GM12892 (cell line): ENCODE data around the gene MRE11.
"Not testable (repeated sequence)": the region's sequence is repeated elsewhere in the genome, so short reads cannot be mapped to it uniquely, and the experiment has no call there.

Experiments used
- DNase-seq: peaks from one replicate; pipeline ENCODE4 v3.0.0; 2011; ENCODE audit not compliant: insufficient read length
- FAIRE-seq: peaks from 2 replicates; lab custom pipeline; 2011; peaks lifted over from hg19 to GRCh38; lab: Jason Lieb, UNC
- POLR2A ChIP-seq: IDR thresholded peaks from 2 replicates; pipeline ENCODE4 v1.6.1; 2011; ENCODE audit warnings: low read depth, low read length, control low read depth
- POLR2AphosphoS5 ChIP-seq: IDR thresholded peaks from 2 replicates; pipeline ENCODE4 v1.6.1; 2011; ENCODE audit warnings: low read depth, low read length, control low read depth
- TAF1 ChIP-seq: IDR thresholded peaks from 2 replicates; pipeline ENCODE4 v1.6.1; 2011; ENCODE audit warnings: low read depth, mild to moderate bottlenecking, control low read depth, low read length, borderline replicate concordance

The MRE11 gene

GRCh38 chr11:94525546-94526324 is 32.1 kb upstream of the MRE11 start:
- DNase-seq (no peak), FAIRE-seq (no peak)
- TF ChIP-seq TAF1: no peak
- TF ChIP-seq POLR2A: no peak
- no peak for TF ChIP-seq POLR2AphosphoS5

DNA sequence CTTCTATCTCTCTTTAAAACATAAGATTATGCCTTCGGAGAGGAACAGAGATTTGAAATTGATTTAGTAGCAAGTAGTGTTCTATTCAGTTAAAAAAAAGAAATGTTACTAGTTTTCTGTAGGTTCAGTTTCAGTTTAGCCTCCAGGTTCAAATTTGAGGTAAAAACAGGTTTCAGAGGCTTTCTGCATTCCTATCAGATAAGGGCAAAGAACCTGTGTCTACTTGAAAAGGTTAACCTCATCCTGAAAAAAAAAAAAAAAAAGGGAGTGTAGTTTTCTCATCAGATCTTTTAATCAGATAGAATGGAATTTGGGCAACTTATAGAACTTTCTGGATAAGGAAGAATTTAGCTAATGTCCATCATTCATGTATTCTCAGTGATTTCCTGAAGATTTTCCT is 30.7 kb upstream of the MRE11 start:
- FAIRE-seq: no peak
- TF ChIP-seq TAF1: no peak
- no peak for TF ChIP-seq POLR2A
- no peak for TF ChIP-seq POLR2AphosphoS5
- no peak for DNase-seq

GRCh38 chr11:94521684-94522083 is 28.0 kb upstream of the MRE11 start:
- TF ChIP-seq TAF1: no peak
- TF ChIP-seq POLR2AphosphoS5: no peak
- TF ChIP-seq POLR2A: no peak
- FAIRE-seq (peak; percentile 84), DNase-seq (no peak)

DNA sequence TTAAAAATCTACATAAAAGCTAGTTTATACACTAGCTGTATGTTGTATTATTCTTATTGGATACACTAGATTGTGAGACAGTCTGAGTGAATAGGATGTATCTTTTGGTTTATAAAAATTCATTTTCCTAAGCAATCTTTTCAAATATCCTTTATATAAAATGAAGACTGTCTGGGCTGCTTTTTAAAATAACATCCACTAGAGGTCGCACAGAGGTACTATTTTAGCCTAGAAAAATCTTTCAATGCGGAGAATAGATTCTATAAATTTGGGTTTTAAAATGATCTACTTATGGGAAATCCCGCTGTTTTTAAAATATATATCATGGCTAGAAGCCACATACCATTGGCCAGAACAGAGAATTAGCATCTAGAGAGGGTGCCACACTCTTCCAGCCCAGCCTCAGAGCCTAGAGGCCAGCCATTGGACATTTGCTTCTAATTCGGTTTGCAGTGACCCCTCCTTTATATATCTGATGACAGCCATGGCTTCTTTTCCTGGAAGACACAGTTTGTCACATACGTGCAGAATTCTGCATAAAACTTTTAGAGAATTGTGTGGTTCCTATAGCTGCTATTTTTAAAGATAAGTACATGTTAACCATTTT is 25.9 kb upstream of the MRE11 start:
- FAIRE-seq (peak; percentile 27), DNase-seq (no peak)
- TF ChIP-seq TAF1: no peak
- no peak for TF ChIP-seq POLR2AphosphoS5
- no peak for TF ChIP-seq POLR2A

DNA sequence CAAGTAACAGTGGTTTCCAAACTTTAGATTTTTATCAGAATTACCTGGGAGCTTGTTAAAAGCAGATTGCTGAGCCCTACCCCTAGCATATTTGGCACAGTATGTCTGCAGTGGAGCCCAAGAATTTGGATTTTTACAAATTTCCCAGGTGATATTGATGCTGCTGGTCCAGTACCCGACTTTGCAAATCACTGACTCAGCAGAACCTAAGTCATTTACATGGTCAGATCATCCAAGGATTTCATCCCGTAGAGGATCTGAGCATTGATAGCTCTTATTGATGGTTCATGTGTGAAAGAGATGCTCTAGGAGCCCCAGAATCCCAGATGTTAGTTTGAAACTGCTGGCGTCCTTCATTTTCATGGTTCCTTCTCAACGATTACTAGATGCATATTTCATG is 24.7 kb upstream of the MRE11 start:
- TF ChIP-seq POLR2A (no peak), POLR2AphosphoS5 (no peak), TAF1 (no peak)
- no peak for DNase-seq
- FAIRE-seq: no peak

DNA sequence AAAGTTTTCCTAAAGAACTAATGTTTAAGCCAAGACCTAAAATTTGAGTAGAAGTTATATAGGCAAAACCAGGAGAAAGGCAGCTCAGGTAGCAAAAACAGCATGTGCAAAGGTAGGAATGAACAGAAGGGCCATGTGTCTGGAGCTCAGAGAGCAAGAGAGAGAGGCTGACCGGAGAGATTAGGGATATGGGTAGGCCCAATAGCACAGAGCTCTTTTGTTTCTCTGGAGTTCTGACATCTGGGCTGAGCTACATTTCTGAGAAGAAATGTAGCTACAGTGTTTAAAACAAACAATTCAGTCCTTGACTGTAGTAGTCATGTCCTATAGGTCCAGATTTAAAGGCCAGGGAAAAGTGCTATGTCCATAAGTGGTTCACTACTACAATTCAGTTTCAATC is 23.1 kb upstream of the MRE11 start:
- no peak for FAIRE-seq
- TF ChIP-seq POLR2A: no peak
- TF ChIP-seq POLR2AphosphoS5: no peak
- TF ChIP-seq TAF1: no peak
- no peak for DNase-seq

DNA sequence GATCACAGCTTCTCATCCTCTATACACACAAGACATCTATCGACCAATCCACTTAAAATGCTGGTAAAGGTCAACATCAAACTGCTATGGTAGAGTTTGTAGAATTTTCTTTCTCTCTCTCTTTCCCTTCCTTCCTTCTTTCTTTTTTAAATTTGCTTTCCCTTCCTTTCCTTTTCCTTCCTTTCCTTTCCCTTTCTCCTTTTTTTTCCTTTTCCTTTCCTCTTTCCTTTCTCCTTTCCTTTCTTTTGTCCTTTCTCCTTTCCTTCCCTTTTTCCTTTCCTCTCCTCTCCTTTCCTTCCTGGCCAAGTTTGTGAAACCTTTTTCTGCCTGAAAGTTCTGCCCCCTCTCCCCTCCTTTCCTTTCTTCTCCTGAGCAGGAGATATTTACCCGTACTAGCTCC is 21.8 kb upstream of the MRE11 start:
- no peak for TF ChIP-seq TAF1
- no peak for FAIRE-seq

DNA sequence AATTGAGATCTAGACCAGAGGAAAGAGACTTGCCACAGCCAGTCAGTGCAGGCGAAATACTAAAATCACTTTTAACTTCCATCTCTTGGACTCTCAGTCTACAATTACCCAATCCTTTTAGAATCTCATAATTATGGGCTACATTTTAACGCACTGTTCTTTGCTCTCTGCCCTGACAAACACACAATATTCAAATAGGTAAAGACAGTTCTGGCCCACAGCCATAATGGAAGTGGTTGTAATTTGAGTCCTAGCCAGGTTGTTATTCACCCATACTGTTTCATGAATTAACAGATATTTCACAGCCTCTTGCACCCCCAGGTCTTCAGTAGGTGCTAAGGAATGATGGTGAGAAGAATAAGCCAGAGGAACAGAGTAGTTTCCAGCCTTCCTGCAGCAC is 19.4 kb upstream of the MRE11 start:
- no peak for FAIRE-seq
- DNase-seq: no peak
- TF ChIP-seq POLR2A: no peak
- TF ChIP-seq TAF1: no peak
- no peak for TF ChIP-seq POLR2AphosphoS5

More for the DNA sequence above, 21.8 kb upstream of the MRE11 start:
- DNase-seq: no peak

- FAIRE-seq (no peak), DNase-seq (peak; percentile 23)
- TF ChIP-seq POLR2A (no peak), TAF1 (no peak), POLR2AphosphoS5 (no peak)
These were observed 18.5 kb upstream of the MRE11 start, which contains the start of gene C11orf97 for GRCh38 chr11:94511932-94512781. C11orf97 (plus strand) TSS chr11:94512461; CDS start chr11:94512529, 68 bp downstream.

DNA sequence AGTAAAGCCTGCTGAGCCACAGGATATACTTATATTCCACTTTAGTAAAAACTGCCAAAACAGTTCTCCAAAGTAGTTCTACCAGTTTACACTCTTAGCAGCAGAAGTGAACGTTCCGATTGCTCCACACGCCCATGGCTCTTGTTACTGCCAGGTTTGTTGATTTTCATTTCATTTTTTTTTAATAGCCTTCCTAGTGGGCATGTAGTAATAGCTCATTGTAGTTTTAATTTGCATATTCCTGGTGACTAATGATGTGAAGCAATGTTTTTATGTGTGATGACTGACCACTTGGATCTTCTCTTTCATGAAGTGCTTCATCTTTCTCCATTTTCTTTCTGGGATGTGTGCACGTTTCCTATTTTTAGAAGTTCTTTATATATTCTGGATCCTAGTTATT is 13.8 kb upstream of the MRE11 start:
- FAIRE-seq: no peak
- no peak for DNase-seq
- TF ChIP-seq POLR2A (no peak), POLR2AphosphoS5 (no peak), TAF1 (no peak)

- not testable (repeated sequence) for FAIRE-seq, DNase-seq
These were observed 12.9 kb upstream of the MRE11 start for GRCh38 chr11:94506513-94506912.
